HepG2 (cell line): ENCODE results near the gene TMCO4. TPM values are rescaled to one million over a fixed set of nuclear protein-coding genes. Genes with fewer than 3 reads are reported as not detected.

Experiments
- ADNP ChIP-seq: sonication (generic); formaldehyde crosslinking; IDR thresholded peaks from 2 replicates; pipeline ENCODE4 v1.4.0; 2020; ENCODE audit warnings: missing genetic modification reagents
- CCAR2 ChIP-seq: fragments of 200-400 bp; formaldehyde crosslinking; optimal IDR thresholded peaks from 2 replicates; pipeline ENCODE3; 2018; ENCODE audit warnings: low read depth, mild to moderate bottlenecking, low read length, moderate library complexity
- EZH2 ChIP-seq: conservative IDR thresholded peaks from 2 replicates; pipeline ENCODE4 v1.6.1; 2012; ENCODE audit warnings: mild to moderate bottlenecking, low read depth, low read length, moderate library complexity
- HOXA3 ChIP-seq: sonication (generic); formaldehyde crosslinking; IDR thresholded peaks from 2 replicates; pipeline ENCODE4 v1.5.0; 2020; ENCODE audit warnings: missing genetic modification reagents
- KLF9 ChIP-seq: IDR thresholded peaks from 2 replicates; pipeline ENCODE4 v1.6.1; 2016; ENCODE audit warnings: low read depth
- MED13 ChIP-seq: sonication (generic); formaldehyde crosslinking; IDR thresholded peaks from 2 replicates; pipeline ENCODE4 v1.5.0; 2020; ENCODE audit warnings: missing genetic modification reagents
- MYC ChIP-seq: sonication (generic); formaldehyde crosslinking; IDR thresholded peaks from 2 replicates; pipeline ENCODE4 v1.9.0; 2021; ENCODE audit warnings: missing genetic modification reagents, borderline replicate concordance
- PHF20 ChIP-seq: sonication (generic); formaldehyde crosslinking; IDR thresholded peaks from 2 replicates; pipeline ENCODE4 v1.5.0; 2020; ENCODE audit warnings: mild to moderate bottlenecking, missing genetic modification reagents
- SRF ChIP-seq: IDR thresholded peaks from 2 replicates; pipeline ENCODE4 v1.6.1; 2011; ENCODE audit warnings: mild to moderate bottlenecking, low read depth, low read length, moderate library complexity
- TCF7L2 ChIP-seq: IDR thresholded peaks from 2 replicates; pipeline ENCODE4 v1.6.1; 2011; ENCODE audit warnings: mild to moderate bottlenecking, low read depth, low read length, moderate library complexity
- YEATS4 ChIP-seq: sonication (generic); formaldehyde crosslinking; IDR thresholded peaks from 2 replicates; pipeline ENCODE4 v1.4.0; 2020; ENCODE audit warnings: missing genetic modification reagents, borderline replicate concordance
- ZBTB4 ChIP-seq: sonication (generic); formaldehyde crosslinking; IDR thresholded peaks from 2 replicates; pipeline ENCODE4 v1.4.0; 2020; ENCODE audit warnings: missing genetic modification reagents, mild to moderate bottlenecking, borderline replicate concordance
- ZFP90 ChIP-seq: sonication (generic); formaldehyde crosslinking; IDR thresholded peaks from 2 replicates; pipeline ENCODE4 v1.8.0; 2022; ENCODE audit warnings: missing genetic modification reagents, mild to moderate bottlenecking, inconsistent platforms, borderline replicate concordance
- ZNF18 ChIP-seq: sonication (generic); formaldehyde crosslinking; IDR thresholded peaks from 2 replicates; pipeline ENCODE4 v1.8.0; 2022; ENCODE audit warnings: mild to moderate bottlenecking, missing genetic modification reagents; ENCODE audit not compliant: insufficient replicate concordance
- ZNF230 ChIP-seq: sonication (generic); formaldehyde crosslinking; IDR thresholded peaks from 2 replicates; pipeline ENCODE4 v1.4.0; 2020; ENCODE audit warnings: mild to moderate bottlenecking, missing genetic modification reagents
- ZNF3 ChIP-seq: IDR thresholded peaks from 2 replicates; pipeline ENCODE4 v1.7.0; 2017; ENCODE audit warnings: inconsistent platforms
- ZNF496 ChIP-seq: sonication (generic); formaldehyde crosslinking; IDR thresholded peaks from 2 replicates; pipeline ENCODE4 v1.8.1; 2023; ENCODE audit warnings: mild to moderate bottlenecking, moderate library complexity, missing genetic modification reagents; ENCODE audit not compliant: insufficient replicate concordance
- ZNF547 ChIP-seq: sonication (generic); formaldehyde crosslinking; IDR thresholded peaks from 2 replicates; pipeline ENCODE4 v1.5.1; 2020; ENCODE audit warnings: mild to moderate bottlenecking, missing genetic modification reagents
- ZNF879 ChIP-seq: sonication (generic); formaldehyde crosslinking; IDR thresholded peaks from 2 replicates; pipeline ENCODE4 v1.8.1; 2023; ENCODE audit warnings: missing genetic modification reagents
- ZZZ3 ChIP-seq: sonication (generic); formaldehyde crosslinking; IDR thresholded peaks from 2 replicates; pipeline ENCODE4 v1.4.0; 2020; ENCODE audit warnings: missing genetic modification reagents, mild to moderate bottlenecking, borderline replicate concordance
- polyA plus RNA-seq, 8 experiments: library from polyadenylated mRNA; depleted of rRNA in 3 of 8; stranded (reverse) in 7 of 8; unstranded in 1 of 8; fragments of >200 nt; fragmentation: Illumina TruSeq in 4 of 8; extraction: Trizol in 4 of 8; gene quantifications; 2 replicates each; pipeline versions ENCODE4 v1.2.1 to v1.2.3, GENCODE V29; 2011 to 2016; ENCODE audit warnings: low read depth in 4 of 8, missing spikeins in 1 of 8, mixed read lengths in 1 of 8; ENCODE audit not compliant: insufficient read depth in 1 of 8
- total RNA-seq, 5 experiments: library from RNA; depleted of rRNA; stranded (reverse); fragments of >200 nt; fragmentation: Illumina TruSeq; extraction: Trizol; gene quantifications; 2 replicates each; pipeline ENCODE4 v1.2.3, GENCODE V29; 2016; ENCODE audit warnings: low read depth in 1 of 5
- TF ChIP-seq, protein P1 (sequence below): sonication (generic); formaldehyde crosslinking; IDR thresholded peaks from 2 replicates; pipeline ENCODE4 v1.4.0; 2020; ENCODE audit warnings: mild to moderate bottlenecking, missing genetic modification reagents
- TF ChIP-seq, protein P2 (sequence below): sonication (generic); formaldehyde crosslinking; IDR thresholded peaks from 2 replicates; pipeline ENCODE4 v1.4.0; 2020; ENCODE audit warnings: missing genetic modification reagents

Gene TMCO4
- total and polyA plus RNA-seq, 2 of the 13 experiments (the other 11 are each of a cell fraction or from before 2014, with no cell fraction given): 2.1 to 4.1 TPM

DNA sequence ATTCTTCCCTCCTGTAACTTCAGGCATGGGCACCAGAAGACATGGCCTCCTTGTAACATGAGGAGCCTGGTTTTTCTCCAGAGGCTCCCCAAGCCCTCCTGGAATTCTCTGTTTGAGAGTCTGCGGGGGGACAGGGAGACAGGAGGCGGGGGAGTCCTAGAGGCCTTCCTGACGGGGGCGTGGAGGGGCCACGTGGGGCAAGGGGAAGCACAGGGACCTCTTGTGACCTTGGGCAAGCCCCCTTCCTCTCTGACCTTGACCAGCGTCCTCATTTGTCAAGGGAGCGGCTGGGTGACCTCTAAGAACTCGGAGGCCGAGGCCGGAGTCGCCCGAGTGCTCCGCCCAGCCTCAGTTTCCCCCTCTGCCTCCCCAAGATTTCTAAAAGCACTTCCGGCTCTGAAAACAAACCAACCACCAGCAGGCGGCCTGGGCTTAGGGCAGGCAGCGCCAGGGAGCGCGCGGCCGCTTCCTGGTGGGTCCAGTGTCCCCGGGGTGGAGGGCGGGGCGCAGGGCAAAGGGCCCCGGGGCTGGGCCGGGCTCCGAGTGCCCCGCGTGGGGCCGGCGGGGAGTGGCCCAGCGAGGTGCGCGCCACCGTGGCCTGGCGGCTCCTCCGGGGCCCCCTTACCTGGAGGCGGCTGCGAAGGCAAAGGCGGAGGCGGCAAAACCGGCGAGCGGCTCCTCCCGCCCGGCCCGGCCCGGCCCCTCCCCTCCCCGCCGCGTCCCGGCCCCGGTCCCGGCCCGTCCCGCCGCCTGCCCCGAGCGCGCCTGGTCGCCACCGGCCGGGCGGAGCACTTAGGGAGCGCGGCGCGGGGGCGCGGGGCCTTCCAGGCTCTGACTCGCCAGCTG is at the start of gene TMCO4 (continued):
- no peak for TF ChIP-seq ZBTB4 (CRISPR knock-in tag)
- no peak for TF ChIP-seq EZH2
- TF ChIP-seq SRF: no peak
- TF ChIP-seq ZFP90 (CRISPR knock-in tag): no peak
- TF ChIP-seq PHF20 (CRISPR knock-in tag): peak; percentile 52
- no peak for TF ChIP-seq TCF7L2
- no peak for TF ChIP-seq KLF9 (CRISPR knock-in tag)
- TF ChIP-seq ZZZ3 (CRISPR knock-in tag): no peak
- TF ChIP-seq ZNF547 (CRISPR knock-in tag): no peak
- 0 out of 2 replicates have a peak, but pooled peaks have one; percentile 19 for TF ChIP-seq HOXA3 (CRISPR knock-in tag)
- TF ChIP-seq MED13: no peak
- peak; percentile 45; the same call in 1 of the 2 replicates for TF ChIP-seq YEATS4
- TF ChIP-seq, protein P1, sequence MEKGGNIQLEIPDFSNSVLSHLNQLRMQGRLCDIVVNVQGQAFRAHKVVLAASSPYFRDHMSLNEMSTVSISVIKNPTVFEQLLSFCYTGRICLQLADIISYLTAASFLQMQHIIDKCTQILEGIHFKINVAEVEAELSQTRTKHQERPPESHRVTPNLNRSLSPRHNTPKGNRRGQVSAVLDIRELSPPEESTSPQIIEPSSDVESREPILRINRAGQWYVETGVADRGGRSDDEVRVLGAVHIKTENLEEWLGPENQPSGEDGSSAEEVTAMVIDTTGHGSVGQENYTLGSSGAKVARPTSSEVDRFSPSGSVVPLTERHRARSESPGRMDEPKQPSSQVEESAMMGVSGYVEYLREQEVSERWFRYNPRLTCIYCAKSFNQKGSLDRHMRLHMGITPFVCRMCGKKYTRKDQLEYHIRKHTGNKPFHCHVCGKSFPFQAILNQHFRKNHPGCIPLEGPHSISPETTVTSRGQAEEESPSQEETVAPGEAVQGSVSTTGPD (CRISPR knock-in tag): no peak
- peak; percentile 67; the same call in 1 of the 2 replicates for TF ChIP-seq MYC (CRISPR knock-in tag)
- TF ChIP-seq ZNF18 (CRISPR knock-in tag): no peak
- no peak for TF ChIP-seq ZNF230
- TF ChIP-seq ADNP (CRISPR knock-in tag): no peak
- no peak for TF ChIP-seq ZNF879 (CRISPR knock-in tag)
- no peak for TF ChIP-seq ZNF496
- no peak for TF ChIP-seq ZNF3 (CRISPR knock-in tag)
- TF ChIP-seq, protein P2, sequence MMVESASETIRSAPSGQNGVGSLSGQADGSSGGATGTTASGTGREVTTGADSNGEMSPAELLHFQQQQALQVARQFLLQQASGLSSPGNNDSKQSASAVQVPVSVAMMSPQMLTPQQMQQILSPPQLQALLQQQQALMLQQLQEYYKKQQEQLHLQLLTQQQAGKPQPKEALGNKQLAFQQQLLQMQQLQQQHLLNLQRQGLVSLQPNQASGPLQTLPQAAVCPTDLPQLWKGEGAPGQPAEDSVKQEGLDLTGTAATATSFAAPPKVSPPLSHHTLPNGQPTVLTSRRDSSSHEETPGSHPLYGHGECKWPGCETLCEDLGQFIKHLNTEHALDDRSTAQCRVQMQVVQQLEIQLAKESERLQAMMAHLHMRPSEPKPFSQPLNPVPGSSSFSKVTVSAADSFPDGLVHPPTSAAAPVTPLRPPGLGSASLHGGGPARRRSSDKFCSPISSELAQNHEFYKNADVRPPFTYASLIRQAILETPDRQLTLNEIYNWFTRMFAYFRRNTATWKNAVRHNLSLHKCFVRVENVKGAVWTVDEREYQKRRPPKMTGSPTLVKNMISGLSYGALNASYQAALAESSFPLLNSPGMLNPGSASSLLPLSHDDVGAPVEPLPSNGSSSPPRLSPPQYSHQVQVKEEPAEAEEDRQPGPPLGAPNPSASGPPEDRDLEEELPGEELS: peak; percentile 27; the same call in 1 of the 2 replicates
- no peak for TF ChIP-seq CCAR2
